HEK293T (cell line): Measurements from ENCODE around the gene KRT20.
A peak's percentile ranks its signal among the peaks of the same experiment; 100 is the strongest.

Experiments
- ARNT ChIP-seq: fragments of 450-650 bp; IDR thresholded peaks from 2 replicates; pipeline ENCODE4 v1.6.1; 2017; ENCODE audit warnings: mild to moderate bottlenecking
- BHLHE40 ChIP-seq: fragments of 450-650 bp; IDR thresholded peaks from 2 replicates; pipeline ENCODE4 v1.6.1; 2016; ENCODE audit warnings: mild to moderate bottlenecking, moderate library complexity, borderline replicate concordance
- ELF4 ChIP-seq: fragments of 450-650 bp; IDR thresholded peaks from 2 replicates; pipeline ENCODE4 v1.6.1; 2017; ENCODE audit warnings: antibody characterized with exemption
- FOXA1 ChIP-seq: fragments of 450-650 bp; IDR thresholded peaks from 2 replicates; pipeline ENCODE4 v1.6.1; 2016; ENCODE audit warnings: mild to moderate bottlenecking
- FOXK2 ChIP-seq: fragments of 450-650 bp; IDR thresholded peaks from 2 replicates; pipeline ENCODE4 v1.6.1; 2016; ENCODE audit warnings: mild to moderate bottlenecking
- FOXM1 ChIP-seq: fragments of 450-650 bp; IDR thresholded peaks from 2 replicates; pipeline ENCODE4 v1.6.1; 2017; ENCODE audit warnings: mild to moderate bottlenecking, borderline replicate concordance
- HDGF ChIP-seq: fragments of 450-650 bp; IDR thresholded peaks from 2 replicates; pipeline ENCODE4 v1.6.1; 2017; ENCODE audit warnings: antibody characterized with exemption, borderline replicate concordance
- L3MBTL2 ChIP-seq: fragments of 450-650 bp; conservative IDR thresholded peaks from 2 replicates; pipeline ENCODE4 v1.6.1; 2016; ENCODE audit warnings: mild to moderate bottlenecking
- LEF1 ChIP-seq: fragments of 450-650 bp; IDR thresholded peaks from 2 replicates; pipeline ENCODE4 v1.6.1; 2017; ENCODE audit warnings: mild to moderate bottlenecking, borderline replicate concordance
- NFRKB ChIP-seq: fragments of 450-650 bp; IDR thresholded peaks from 2 replicates; pipeline ENCODE4 v1.6.1; 2016; ENCODE audit warnings: mild to moderate bottlenecking, moderate library complexity
- PKNOX1 ChIP-seq: fragments of 450-650 bp; IDR thresholded peaks from 2 replicates; pipeline ENCODE4 v1.6.1; 2016
- SP1 ChIP-seq: fragments of 450-650 bp; IDR thresholded peaks from 2 replicates; pipeline ENCODE4 v1.6.1; 2017
- SUZ12 ChIP-seq: fragments of 450-650 bp; IDR thresholded peaks from 2 replicates; pipeline ENCODE4 v1.6.1; 2016; ENCODE audit warnings: mild to moderate bottlenecking
- TARDBP ChIP-seq: fragments of 450-650 bp; IDR thresholded peaks from 2 replicates; pipeline ENCODE4 v1.6.1; 2016

GRCh38 chr17:40827746-40828453 lies 57.1 kb downstream of the KRT20 start:
- TF ChIP-seq FOXA1, result no peak
- TF ChIP-seq ARNT, result no peak
- no peak for TF ChIP-seq L3MBTL2
- TF ChIP-seq SP1, result no peak
- no peak for TF ChIP-seq BHLHE40
- TF ChIP-seq LEF1, result no peak
- TF ChIP-seq FOXM1, result no peak
- TF ChIP-seq PKNOX1, result peak; percentile 73
- no peak for TF ChIP-seq SUZ12
- TF ChIP-seq FOXK2, result no peak
- no peak for TF ChIP-seq TARDBP
- no peak for TF ChIP-seq NFRKB
- no peak for TF ChIP-seq ELF4
- TF ChIP-seq HDGF, result no peak
